HG02870 (cell line): ENCODE data around the gene RTP5.
"Not testable (repeated sequence)": the region's sequence is repeated elsewhere in the genome, so short reads cannot be mapped to it uniquely, and the experiment has no call there.

Experiments
- ATAC-seq: cut with Tn5 transposase; IDR thresholded peaks from one replicate; pipeline ENCODE4 v1.9.1; 2021; ENCODE audit warnings: mild to moderate bottlenecking, moderate library complexity; ENCODE audit not compliant: unreplicated experiment

RTP5 gene

GRCh38 chr2:241869087-241869961 lies at the start of gene RTP5:
TSS of gene RTP5 (plus strand) at chr2:241869729. CDS start at chr2:241869757, 28 bp downstream.
- ATAC-seq = no peak

- ATAC-seq = not testable (repeated sequence)
Observed at GRCh38 chr2:241819947-241820624, 49.4 kb upstream of the RTP5 start.

GRCh38 chr2:241820625-241821384 lies 48.7 kb upstream of the RTP5 start:
- ATAC-seq = no peak

DNA sequence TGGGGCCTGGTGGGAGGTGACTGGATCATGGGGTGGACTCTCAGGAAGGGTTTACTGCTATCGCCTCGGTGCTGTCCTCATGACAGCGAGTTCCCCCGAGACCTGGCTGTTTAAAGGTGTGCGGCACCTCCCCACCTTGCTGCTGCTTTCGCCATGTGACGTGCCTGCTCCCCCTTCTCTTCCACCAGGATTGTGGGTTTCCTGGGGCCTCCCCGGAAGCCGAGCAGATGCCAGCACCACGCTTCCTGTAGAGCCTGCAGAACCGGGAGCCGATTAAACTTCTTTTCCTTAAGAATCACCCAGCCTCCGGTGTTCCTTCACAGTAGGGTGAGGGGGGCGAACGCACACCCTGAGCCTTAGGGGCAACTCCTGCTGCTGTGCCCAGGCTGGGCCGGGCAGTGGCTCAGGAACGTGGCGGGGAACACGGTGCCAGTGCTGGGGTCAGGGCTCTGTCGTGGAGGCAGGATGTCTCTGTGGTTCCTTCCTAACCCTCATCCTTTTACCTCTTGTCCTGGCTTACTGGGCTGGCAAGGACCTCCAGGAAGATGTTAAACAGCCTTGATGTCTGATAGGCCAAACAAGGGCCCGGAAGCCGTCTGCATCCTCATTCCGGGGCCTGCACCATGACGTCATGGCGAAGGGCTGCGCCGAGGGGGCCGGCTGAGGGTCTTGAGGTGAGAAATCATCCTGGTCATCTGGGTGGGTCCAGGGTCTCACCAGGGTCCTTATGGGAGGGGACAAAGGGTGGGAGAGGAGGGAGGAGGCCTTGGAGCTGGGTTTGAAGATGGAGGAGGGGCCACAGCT lies 47.9 kb upstream of the RTP5 start:
- ATAC-seq = no peak

DNA sequence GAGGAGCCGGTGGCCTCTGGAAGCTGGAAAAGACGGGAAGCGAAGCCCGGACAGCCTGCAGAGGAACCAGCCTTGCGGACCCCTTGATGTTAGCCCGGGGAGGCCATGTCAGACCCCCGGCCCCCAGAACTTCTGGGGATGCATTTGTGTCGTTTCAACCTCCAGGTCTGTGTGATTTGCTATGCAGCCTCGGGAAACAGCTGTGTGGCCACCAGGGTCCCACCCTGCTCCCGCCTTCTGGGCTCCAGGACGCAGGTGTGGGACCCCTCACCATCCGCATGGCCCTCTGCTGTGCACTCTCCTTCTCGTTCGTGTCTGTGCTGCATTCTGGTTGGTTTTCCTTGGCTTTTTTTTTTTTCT lies 47.3 kb upstream of the RTP5 start:
- ATAC-seq = no peak

GRCh38 chr2:241823531-241824437 lies 45.7 kb upstream of the RTP5 start:
- ATAC-seq = not testable (repeated sequence)

GRCh38 chr2:241827394-241827793 lies 42.1 kb upstream of the RTP5 start:
- no peak for ATAC-seq

GRCh38 chr2:241833101-241833663 lies 36.3 kb upstream of the RTP5 start:
- no peak for ATAC-seq

DNA sequence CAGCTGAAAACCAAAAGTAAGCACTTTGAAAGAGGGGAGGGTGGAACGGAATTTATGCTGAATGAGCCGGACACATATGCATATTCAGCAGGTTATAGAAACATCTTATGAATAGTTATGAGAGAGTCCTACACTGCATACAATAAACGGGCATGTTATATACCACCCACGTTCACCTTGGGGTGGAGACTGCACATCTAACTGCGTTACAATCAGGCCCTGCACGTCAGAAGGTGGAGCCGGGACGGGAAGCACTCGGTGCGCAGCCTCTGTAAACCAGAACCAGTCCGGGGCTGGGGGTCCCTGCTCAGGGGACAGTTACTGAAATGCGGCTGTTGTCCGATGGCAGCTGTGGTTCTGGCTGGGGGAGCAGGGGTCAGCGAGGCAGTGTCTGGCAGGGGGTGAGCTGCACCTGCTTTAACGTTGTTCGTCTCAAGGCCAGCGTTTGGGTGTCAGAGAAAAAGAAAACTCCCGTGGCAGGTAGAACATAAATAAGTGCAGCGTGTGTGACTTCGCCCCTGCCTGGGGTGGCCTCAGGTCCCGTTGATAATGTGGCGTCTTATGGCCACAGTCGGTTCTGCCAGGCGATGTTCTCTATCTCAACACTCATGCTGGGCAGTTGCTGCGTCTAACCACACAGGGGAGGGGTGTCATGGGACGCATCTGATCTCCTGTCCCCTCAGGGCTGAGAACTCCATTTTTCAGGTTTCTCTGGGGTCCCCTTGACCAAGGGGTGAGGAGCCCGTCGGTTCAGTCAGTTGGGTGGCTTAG lies 35.6 kb upstream of the RTP5 start:
- not testable (repeated sequence) for ATAC-seq

DNA sequence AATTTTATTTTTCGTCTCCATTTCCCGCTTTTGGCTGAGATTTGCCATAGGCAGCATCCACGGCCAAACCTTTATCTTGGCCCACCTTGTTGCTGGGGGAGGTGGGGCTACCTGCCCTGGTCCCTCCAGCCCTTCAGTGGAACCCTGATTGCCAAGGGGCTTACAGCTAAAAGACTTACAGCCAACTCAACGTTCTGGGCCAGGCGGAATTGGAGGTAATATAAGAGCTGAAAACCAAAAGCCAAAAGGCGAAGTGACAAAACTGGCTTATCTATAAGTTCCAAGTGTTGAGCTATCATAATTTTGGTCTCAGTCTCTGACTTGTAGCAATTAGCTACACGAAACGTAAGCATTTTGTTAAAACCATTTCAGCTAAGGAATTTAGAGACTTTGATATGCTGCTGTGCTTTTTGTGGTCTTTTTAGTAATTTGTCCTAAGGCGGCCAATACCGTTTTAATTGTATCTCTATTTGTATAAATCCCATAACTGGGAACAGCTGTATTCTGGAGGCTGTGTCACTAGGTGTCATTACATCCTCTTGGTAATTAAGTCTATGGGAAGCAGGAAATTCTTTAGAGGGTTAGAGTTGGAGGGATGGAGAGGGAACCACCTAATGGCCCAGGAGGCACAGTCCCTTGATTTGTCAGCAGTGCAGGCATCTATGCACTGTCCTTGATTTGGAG lies 34.9 kb upstream of the RTP5 start:
- ATAC-seq = no peak

- ATAC-seq = no peak
Observed at GRCh38 chr2:241835611-241836010, 33.9 kb upstream of the RTP5 start.

GRCh38 chr2:241836292-241836691 lies 33.2 kb upstream of the RTP5 start:
- ATAC-seq = no peak

- ATAC-seq = no peak
Observed at GRCh38 chr2:241837197-241837965, 32.1 kb upstream of the RTP5 start.

DNA sequence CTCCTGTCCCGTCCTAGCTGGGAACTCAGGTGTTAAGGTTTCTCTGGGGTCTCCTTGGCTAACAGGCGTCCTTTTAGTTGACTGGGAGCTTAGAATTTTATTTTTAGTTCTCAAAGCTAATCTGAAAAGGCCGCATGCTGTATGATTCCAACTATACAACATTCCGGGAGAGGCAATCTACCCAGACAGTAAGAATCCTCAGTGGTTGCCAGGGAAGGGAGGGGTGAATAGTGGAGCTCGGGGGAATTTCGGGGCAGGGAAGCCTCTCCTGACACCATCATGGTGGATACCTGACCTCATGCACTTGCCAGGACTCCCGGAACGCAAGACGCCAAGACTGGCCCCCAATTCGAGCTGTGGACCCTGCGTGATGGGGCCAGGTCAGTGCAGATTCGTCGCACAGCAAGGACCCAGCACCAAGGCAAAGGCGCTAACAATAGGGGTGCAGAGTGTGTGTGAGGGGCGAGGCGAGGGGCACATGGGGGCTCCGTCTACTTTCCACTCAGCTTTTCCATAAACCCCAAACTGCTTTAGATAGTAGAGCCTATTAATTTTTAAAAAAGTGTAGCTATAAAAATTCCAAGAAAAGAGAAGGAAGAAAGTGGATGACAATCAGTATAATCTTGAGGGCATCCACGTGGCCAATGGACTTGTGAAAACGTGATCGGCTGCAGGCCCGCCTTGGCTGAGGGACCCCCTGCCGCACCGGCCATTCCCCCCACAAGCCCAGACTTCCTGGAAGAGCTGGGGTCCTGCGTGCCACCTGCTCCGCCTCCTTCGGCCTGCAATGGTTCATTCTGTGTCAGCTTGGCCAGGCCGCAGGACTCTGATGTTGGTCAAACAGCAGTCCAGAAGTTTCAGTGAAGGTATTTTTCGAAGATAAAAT lies 28.1 kb upstream of the RTP5 start:
- ATAC-seq = no peak

DNA sequence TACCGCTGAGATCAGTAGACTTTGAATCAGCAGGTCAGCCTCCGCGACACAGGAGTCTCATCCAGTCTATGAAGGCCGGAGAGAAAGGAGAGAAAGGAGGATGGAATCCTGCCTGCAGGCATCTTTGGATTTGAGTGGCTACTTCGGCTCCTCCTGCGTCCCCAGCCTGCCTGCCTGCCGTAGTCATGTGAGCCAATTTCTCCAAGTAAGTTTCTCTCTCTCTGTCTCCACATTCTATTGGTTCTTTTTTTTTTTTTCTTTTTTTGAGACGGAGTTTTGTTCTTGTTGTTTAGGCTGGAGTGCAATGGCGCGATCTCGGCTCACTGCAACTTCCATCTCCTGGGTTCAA lies 27.5 kb upstream of the RTP5 start:
- ATAC-seq = no peak

GRCh38 chr2:241842620-241843211 lies 26.8 kb upstream of the RTP5 start:
- ATAC-seq = no peak
